GM12864 (cell line): ENCODE data around the gene RHBDD1.
A peak's percentile ranks its signal among the peaks of the same experiment; 100 is the strongest.

Source experiments
- DNase-seq: peaks from one replicate; pipeline ENCODE4 v3.0.0-alpha.2; 2011; ENCODE audit warnings: low read depth
- H3K4me3 ChIP-seq: 2 replicates; pipeline ENCODE4 v1.5.1; 2011; ENCODE audit warnings: mild to moderate bottlenecking, low read depth, low read length, control low read depth
- TF ChIP-seq, protein P1 (sequence below): IDR thresholded peaks from 2 replicates; pipeline ENCODE4 v1.5.1; 2011; ENCODE audit warnings: low read depth, mild to moderate bottlenecking, moderate library complexity, low read length, control low read depth, inconsistent platforms; ENCODE audit errors: missing control alignments

The RHBDD1 gene

DNA sequence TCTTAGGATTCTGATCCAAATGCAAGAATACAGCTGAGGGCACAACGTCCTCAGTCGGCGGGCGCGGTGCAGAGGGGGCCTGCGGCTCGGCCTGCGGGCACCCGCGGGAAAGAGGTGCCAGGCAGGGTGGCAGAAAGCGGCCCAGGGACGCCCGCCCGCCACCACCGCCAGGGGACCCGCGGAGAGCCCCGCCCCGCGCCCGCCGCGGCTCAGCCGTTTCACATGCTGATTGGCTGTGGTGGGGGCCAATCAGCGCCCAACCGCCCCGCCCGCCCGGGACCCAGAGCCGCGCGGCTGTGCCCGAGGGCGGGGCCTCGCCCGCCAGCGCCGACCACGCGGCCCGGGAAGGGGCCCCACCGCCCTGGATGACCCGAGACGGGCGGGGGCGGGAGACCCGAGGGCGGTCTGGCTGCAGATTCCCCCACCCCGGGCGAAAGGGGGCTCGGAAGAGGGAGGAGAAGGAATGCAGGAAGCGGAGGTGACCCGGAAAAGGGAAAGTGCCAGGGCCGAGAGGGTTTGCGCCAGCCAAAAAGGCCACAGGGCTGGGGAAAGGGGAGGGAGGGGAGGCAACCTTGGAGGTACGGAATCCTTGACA lies 44.3 kb upstream of the RHBDD1 start:
- TF ChIP-seq, protein P1, sequence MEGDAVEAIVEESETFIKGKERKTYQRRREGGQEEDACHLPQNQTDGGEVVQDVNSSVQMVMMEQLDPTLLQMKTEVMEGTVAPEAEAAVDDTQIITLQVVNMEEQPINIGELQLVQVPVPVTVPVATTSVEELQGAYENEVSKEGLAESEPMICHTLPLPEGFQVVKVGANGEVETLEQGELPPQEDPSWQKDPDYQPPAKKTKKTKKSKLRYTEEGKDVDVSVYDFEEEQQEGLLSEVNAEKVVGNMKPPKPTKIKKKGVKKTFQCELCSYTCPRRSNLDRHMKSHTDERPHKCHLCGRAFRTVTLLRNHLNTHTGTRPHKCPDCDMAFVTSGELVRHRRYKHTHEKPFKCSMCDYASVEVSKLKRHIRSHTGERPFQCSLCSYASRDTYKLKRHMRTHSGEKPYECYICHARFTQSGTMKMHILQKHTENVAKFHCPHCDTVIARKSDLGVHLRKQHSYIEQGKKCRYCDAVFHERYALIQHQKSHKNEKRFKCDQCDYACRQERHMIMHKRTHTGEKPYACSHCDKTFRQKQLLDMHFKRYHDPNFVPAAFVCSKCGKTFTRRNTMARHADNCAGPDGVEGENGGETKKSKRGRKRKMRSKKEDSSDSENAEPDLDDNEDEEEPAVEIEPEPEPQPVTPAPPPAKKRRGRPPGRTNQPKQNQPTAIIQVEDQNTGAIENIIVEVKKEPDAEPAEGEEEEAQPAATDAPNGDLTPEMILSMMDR = peak; percentile 34
- peak overlapping the region; percentile 79 for H3K4me3 ChIP-seq
- no peak for DNase-seq

DNA sequence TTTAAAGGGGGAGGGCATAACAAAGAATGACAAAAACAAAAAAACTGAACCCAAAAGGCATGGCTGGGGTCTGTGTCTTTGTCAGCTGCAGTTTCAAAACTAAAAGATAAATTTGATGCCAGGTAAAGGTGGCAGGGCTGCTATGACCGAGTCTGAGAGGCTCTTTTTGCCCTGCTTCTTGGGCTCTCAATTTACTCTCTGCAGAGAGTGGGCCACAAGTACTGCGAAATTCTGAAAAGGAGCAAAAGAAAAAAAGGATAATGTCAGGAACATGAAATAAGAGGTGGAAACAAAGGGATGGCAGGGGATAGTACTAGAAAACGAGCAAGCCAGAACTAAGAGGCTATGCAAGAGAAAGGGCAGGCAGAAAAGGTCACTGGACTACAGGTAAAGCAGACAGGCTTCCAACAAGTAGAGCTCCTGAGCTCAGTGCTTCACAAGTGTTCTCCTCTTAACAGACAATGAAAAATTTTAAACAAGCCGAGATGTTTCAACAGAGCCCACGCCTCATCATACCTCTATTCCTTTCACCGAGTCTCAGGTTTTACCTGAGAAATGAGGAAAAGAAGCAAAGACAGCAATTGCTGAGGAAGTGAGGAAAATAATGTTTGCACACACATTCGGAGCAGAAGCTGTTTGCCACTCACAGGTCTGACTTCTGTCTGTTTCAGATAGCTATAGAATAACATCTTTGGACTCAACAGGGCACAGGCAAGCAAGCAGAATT lies 43.5 kb upstream of the RHBDD1 start:
- TF ChIP-seq, protein P1 = no peak
- no peak for DNase-seq
- H3K4me3 ChIP-seq = peak overlapping the region; percentile 79

DNA sequence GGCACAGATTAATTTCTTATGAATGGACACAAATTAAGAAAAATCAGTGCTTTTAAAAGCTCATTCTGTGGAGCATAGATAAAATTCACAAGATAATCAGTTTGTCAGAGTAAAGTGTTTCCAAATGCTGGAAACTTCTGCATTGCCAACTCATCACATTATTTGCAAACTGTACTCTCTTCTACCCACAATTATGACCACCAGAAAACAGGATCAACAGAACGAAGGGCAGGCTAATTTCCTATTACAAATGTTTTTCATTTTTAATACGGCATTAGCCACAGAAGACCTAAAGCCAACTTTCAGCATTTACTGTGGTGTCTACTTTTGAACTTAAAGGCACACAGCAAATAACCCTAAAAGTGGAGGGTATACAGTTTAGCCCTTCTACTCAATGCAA lies 42.2 kb upstream of the RHBDD1 start:
- DNase-seq = no peak
- TF ChIP-seq, protein P1 = no peak
- H3K4me3 ChIP-seq = no peak overlapping the region

DNA sequence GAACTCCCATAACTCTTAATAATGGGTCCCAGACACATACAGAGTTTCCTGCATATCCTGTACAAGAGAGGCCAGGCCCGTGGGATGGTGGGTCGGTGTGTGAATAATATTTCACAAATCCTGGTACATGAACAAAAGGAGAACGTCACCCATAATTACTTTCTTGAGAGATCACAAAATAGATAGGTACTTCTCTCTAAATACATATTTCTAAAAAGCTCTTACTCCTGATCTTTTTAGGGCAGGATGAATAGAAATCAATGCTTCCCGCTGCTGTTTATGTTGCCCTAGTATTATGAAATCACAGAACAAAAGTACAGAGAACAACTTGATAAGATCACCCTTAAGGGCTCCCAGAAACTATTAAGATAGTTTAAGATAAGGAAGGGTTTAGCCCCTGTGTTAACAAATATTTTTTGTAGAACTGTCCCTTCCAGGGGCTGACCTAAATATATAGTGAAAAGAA lies 41.6 kb upstream of the RHBDD1 start:
- DNase-seq = no peak
- TF ChIP-seq, protein P1 = no peak
- H3K4me3 ChIP-seq = no peak overlapping the region

DNA sequence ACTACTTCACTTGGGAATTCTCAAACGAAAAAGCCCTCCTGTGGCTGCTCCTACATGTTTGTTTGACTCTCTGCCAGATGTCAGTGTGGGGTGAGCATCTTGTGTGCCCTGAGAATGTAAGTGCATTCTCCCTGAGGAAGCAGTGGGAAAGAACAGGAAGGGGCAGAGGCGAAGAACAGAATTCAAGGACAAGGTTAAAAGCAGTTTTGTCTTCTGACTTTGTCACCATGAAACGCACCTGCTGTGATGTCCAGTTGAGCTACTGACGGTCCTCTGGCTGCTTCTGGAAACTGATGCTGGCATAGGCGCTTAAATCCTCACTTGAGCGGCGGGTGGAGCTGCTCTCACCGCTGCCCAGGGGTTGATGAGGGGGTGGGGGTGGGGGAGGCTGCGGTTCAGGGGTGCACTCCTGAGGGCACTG lies 41.1 kb upstream of the RHBDD1 start:
- no peak overlapping the region for H3K4me3 ChIP-seq
- TF ChIP-seq, protein P1 = no peak
- no peak for DNase-seq

DNA sequence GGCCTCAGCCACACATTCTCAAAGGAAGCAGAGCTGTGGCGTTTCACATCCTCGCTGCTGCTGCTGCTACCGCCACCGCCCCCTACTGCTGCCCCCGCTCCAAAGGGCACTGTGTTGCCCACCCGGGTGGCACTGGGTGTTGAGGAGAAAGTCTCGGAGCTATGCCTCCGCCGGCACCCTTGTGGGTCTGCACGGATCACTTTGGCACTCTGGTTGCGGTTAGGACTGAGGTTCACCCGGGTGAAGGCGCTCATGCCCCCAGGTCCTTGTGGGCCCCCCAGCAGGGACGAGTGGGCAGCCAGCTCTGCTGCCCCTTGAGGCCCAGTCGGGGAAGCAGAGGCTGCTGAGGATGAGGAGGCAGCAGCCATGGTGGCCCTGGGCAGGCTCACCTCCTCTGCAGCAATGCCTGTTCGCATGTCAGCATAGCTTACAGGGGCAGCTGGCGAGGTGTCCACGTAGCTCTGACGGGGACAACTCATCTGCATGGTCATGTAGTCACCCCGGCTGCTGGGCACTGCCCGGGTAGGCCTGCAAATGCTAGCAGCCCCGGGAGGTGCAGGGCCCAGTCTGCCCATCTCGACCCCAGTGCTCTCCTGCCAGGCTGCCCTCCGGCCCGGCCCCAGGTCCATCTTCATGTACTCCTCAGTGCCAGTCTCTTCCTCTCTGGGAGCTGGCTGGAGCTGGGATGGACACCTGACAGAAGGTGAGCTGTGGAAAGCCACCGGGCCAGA lies 40.4 kb upstream of the RHBDD1 start:
- H3K4me3 ChIP-seq = no peak overlapping the region

More for the DNA sequence above, 40.4 kb upstream of the RHBDD1 start:
- TF ChIP-seq, protein P1 = no peak
- no peak for DNase-seq
